ENCODE results near the gene CDC14B.

CDC14B gene

DNA sequence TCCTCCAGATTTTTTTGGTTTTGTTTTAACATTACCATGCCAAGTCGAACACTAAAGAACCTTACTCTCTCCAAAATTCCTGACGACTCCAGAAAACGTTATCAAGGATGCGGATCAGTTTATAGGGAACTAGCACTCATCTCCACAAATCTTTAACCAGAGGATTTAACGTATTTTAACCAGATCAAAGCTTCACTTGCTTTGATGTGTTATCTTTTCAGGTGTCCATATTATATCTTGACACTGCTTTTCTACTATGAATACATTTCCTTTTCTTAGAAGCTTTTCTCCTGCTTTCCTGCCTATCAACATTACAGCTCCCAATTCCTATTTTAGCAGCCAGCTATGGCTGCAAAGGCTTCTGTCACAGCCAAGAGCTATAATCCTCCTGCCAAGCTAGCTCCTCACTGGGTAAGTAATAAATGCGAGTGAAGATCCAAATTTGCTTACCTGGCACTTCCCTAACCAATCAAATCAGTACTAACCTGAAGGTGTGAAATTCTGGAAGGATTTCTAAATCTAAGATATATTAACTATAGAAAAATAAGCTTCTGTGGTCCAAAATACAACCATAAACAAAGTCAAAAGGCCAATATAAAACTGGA is 60.2 kb downstream of the CDC14B start:
- ChIA-PET CTCF (interaction anchor here (0.6 kb wide), 1 partner anchor 10 kb away, joined by 3 read pairs; no protein-coding TSS in a partner anchor), POLR2A (no interaction called here)
- DNase-seq (ENCODE audit: extremely low spot score): no peak
- no peak for TF ChIP-seq ZNF384 (IDR thresholded peaks at IDR 0.05)
- no peak for TF ChIP-seq BHLHE40 (IDR thresholded peaks at IDR 0.05; ENCODE audit: borderline replicate concordance)
- TF ChIP-seq SP1 (IDR thresholded peaks at IDR 0.05): no peak
- no peak for TF ChIP-seq FOXA1 (IDR thresholded peaks at IDR 0.05)
- no peak for TF ChIP-seq HDGF (IDR thresholded peaks at IDR 0.05; ENCODE audit: borderline replicate concordance)
- TF ChIP-seq FOXK2 (IDR thresholded peaks at IDR 0.05): no peak
- TF ChIP-seq LEF1 (IDR thresholded peaks at IDR 0.05; ENCODE audit: borderline replicate concordance): no peak

DNA sequence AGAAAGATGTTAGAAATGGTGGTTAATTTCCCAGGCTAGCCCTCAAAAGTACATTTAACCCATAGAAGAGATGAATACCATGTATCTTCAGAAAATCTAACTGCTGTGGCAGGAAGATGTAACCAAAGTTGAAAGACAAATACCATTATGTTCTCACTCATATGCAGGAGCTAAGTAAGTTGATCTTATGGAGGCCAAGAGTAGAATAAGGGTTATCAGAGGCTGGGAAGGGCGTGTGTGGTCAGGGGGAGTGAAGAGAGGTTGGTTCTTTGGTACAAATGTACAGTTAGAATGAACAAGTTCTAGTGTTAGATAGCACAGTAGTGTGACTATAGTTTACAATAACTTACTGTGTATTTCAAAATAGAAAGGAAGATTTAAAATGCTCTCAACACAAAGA is 61.7 kb downstream of the CDC14B start:
- POLR2A ChIA-PET: no interaction called here
- CTCF ChIA-PET: no interaction called here
- TF ChIP-seq SUZ12 (IDR thresholded peaks at IDR 0.05) (no peak), PKNOX1 (IDR thresholded peaks at IDR 0.05) (no peak), ARNT (IDR thresholded peaks at IDR 0.05) (no peak), CTBP1 (IDR thresholded peaks at IDR 0.05; ENCODE audit: borderline replicate concordance) (no peak)
- DNase-seq (ENCODE audit: extremely low spot score): no peak

DNA sequence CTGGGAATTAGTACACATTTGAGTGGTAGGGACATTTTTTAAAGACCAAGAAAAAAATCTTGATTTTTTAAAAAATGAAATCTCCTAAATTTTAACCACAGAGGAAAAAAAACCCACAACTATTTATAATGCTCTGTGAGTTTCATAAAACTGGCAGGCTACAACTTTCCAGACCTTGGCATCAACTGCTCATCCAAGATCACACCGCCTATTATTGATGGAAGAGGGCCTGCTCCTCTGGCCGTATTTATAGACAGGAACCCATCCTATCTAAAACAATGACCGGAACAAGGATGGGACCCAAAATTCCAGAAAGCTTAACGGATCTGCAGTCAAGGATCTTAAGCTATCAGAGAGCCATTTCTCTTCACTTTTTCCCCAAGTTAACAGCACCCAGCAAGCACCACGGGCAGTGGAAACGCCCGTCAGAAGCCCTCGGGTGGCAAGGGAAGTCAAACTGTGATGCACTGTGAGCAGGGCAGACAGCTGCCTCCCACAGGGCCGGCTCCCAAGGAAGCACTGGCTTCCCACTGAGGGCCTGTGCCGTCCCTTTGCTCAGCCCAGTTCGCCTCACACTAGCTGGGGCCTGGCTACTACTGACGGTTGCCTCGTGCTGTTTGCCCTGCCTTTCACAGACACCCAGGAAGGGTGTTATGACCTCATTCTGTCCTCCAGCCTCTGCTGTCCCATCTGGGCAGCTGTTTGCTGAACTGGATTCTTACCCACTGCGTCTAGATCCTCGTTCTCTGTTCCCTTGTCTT is 62.8 kb downstream of the CDC14B start:
- ChIA-PET POLR2A (interaction anchor here (1.2 kb wide), 1 partner anchor 10 kb away, joined by 4 read pairs; no protein-coding TSS in a partner anchor), CTCF (interaction anchor here (0.7 to 0.9 kb wide), 2 partner anchors 10 to 26 kb away, joined by 3 read pairs; no protein-coding TSS in a partner anchor)
- DNase-seq (ENCODE audit: extremely low spot score): no peak
- no peak for TF ChIP-seq ARNT (IDR thresholded peaks at IDR 0.05)
- TF ChIP-seq SP1 (IDR thresholded peaks at IDR 0.05): no peak
- TF ChIP-seq ZNF384 (IDR thresholded peaks at IDR 0.05): no peak
- no peak for TF ChIP-seq L3MBTL2 (conservative IDR thresholded peaks at IDR 0.05)
- no peak for TF ChIP-seq TARDBP (IDR thresholded peaks at IDR 0.05)
- TF ChIP-seq FOXK2 (IDR thresholded peaks at IDR 0.05): no peak
- no peak for TF ChIP-seq PKNOX1 (IDR thresholded peaks at IDR 0.05)
- TF ChIP-seq FOXA1 (IDR thresholded peaks at IDR 0.05): no peak
- no peak for TF ChIP-seq NFRKB (IDR thresholded peaks at IDR 0.05)
- TF ChIP-seq LEF1 (IDR thresholded peaks at IDR 0.05; ENCODE audit: borderline replicate concordance): no peak
- no peak for TF ChIP-seq CTBP1 (IDR thresholded peaks at IDR 0.05; ENCODE audit: borderline replicate concordance)
- TF ChIP-seq ELF4 (IDR thresholded peaks at IDR 0.05): no peak

- ChIA-PET POLR2A (no interaction called here), CTCF (no interaction called here)
- no peak for DNase-seq (ENCODE audit: extremely low spot score)
Measured at GRCh38 chr9:96555567-96556386, 63.9 kb downstream of the CDC14B start.

DNA sequence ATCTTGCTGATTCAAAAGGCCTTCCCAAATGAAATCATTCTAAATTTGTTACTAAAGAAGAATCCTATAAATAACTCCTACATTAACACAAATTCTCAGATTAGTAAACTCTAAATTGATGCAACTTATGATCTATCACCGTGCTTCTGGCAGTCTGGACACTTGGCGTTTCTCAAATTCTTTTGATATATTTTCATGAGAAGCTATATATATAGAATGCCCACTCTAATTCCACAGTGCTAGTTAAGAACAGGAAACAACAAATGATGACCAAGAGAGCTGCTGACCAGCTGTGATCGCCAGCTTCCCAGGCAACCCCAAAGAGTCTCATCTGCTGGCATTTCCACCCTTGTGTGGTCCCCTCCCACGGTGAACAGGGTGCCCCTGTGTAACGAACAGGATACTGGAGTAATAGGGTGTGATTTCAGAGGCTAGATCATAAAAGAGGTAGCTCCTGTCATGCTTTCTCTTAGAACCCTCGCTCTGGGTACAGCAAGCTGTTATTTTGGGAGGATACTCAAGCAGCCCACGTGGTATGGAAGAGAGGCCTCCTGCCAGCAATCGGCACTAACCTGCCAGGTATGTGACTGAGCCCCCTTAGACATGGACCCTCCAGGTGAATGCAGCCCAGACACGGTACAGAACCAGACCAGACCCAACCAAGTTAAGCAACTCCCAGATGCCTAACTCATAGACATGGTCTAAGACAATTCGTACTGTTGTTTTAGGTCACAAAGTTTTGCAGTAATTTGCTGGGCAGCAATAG is 64.7 kb downstream of the CDC14B start:
- no peak for TF ChIP-seq PKNOX1 (IDR thresholded peaks at IDR 0.05)
- no peak for TF ChIP-seq SP1 (IDR thresholded peaks at IDR 0.05)
- TF ChIP-seq FOXA1 (IDR thresholded peaks at IDR 0.05): no peak
- no peak for TF ChIP-seq BHLHE40 (IDR thresholded peaks at IDR 0.05; ENCODE audit: borderline replicate concordance)
- TF ChIP-seq ZNF384 (IDR thresholded peaks at IDR 0.05): no peak
- TF ChIP-seq L3MBTL2 (conservative IDR thresholded peaks at IDR 0.05): no peak
- no peak for TF ChIP-seq NFRKB (IDR thresholded peaks at IDR 0.05)
- no peak for TF ChIP-seq CTBP1 (IDR thresholded peaks at IDR 0.05; ENCODE audit: borderline replicate concordance)
- no peak for TF ChIP-seq TARDBP (IDR thresholded peaks at IDR 0.05)
- TF ChIP-seq ELF4 (IDR thresholded peaks at IDR 0.05): no peak
- TF ChIP-seq LEF1 (IDR thresholded peaks at IDR 0.05; ENCODE audit: borderline replicate concordance): no peak
- TF ChIP-seq FOXM1 (IDR thresholded peaks at IDR 0.05; ENCODE audit: borderline replicate concordance): no peak
- no peak for TF ChIP-seq HDGF (IDR thresholded peaks at IDR 0.05; ENCODE audit: borderline replicate concordance)
- CTCF ChIA-PET: no interaction called here
- DNase-seq (ENCODE audit: extremely low spot score): no peak
- POLR2A ChIA-PET: no interaction called here

More at GRCh38 chr9:96555567-96556386, 63.9 kb downstream of the CDC14B start:
- no peak for TF ChIP-seq FOXA1 (IDR thresholded peaks at IDR 0.05)
- TF ChIP-seq SUZ12 (IDR thresholded peaks at IDR 0.05): no peak
- no peak for TF ChIP-seq TARDBP (IDR thresholded peaks at IDR 0.05)
- no peak for TF ChIP-seq SP1 (IDR thresholded peaks at IDR 0.05)
- no peak for TF ChIP-seq FOXM1 (IDR thresholded peaks at IDR 0.05; ENCODE audit: borderline replicate concordance)
- TF ChIP-seq BHLHE40 (IDR thresholded peaks at IDR 0.05; ENCODE audit: borderline replicate concordance): no peak
- TF ChIP-seq PKNOX1 (IDR thresholded peaks at IDR 0.05): no peak
- no peak for TF ChIP-seq NFRKB (IDR thresholded peaks at IDR 0.05)
- no peak for TF ChIP-seq ELF4 (IDR thresholded peaks at IDR 0.05)

Measured in HEK293T (cell line).